DND-41 (cell line): Measurements from ENCODE around the gene CACTIN.

ENCODE experiments used
- ATAC-seq: fragments of 200-7000 bp; cut with Tn5 transposase; 3 replicates; pipeline ENCODE4 v1.9.1; 2021; ENCODE audit warnings: low read depth; ENCODE audit not compliant: insufficient read depth
- DNase-seq: peaks from one replicate; pipeline ENCODE4 v3.0.0-alpha.2; 2020
- H2AFZ ChIP-seq: 2 replicates; pipeline ENCODE4 v1.6.0; 2012; ENCODE audit warnings: low read depth, low read length
- H3K27ac ChIP-seq: 2 replicates; pipeline ENCODE4 v1.5.1; 2012; ENCODE audit warnings: low read length, inconsistent platforms
- H3K27me3 ChIP-seq: fragments of 200-600 bp; sonication (generic); 2 replicates; pipeline ENCODE4 v1.6.0; 2012; ENCODE audit warnings: low read length, mild to moderate bottlenecking, inconsistent platforms; ENCODE audit not compliant: insufficient read depth, poor library complexity
- H3K36me3 ChIP-seq: 2 replicates; pipeline ENCODE4 v1.5.1; 2012; ENCODE audit warnings: low read length, inconsistent platforms; ENCODE audit not compliant: insufficient read depth
- H3K4me1 ChIP-seq: 2 replicates; pipeline ENCODE4 v1.5.1; 2012; ENCODE audit warnings: mild to moderate bottlenecking, low read length; ENCODE audit not compliant: insufficient read depth
- H3K4me2 ChIP-seq: 2 replicates; pipeline ENCODE4 v1.6.0; 2012; ENCODE audit warnings: mild to moderate bottlenecking, moderate library complexity, low read length, inconsistent platforms; ENCODE audit not compliant: insufficient read depth
- H3K4me3 ChIP-seq, 2 experiments: fragments of 200-600 bp in 1 of 2; shearing (Covaris generic) in 1 of 2; 2 replicates each; pipeline ENCODE4 v1.5.1; 2012 to 2016; ENCODE audit warnings: inconsistent platforms in 2 of 2, low read length in 2 of 2, mild to moderate bottlenecking in 2 of 2, low read depth in 1 of 2, moderate library complexity in 1 of 2
- H3K79me2 ChIP-seq: 2 replicates; pipeline ENCODE4 v1.6.0; 2012; ENCODE audit warnings: low read length, inconsistent platforms; ENCODE audit not compliant: insufficient read depth
- H3K9ac ChIP-seq: 2 replicates; pipeline ENCODE4 v1.6.0; 2012; ENCODE audit warnings: low read depth, mild to moderate bottlenecking, inconsistent platforms, low read length, moderate library complexity
- H3K9me3 ChIP-seq: 2 replicates; pipeline ENCODE4 v1.5.1; 2012; ENCODE audit warnings: low read length, moderate library complexity, mild to moderate bottlenecking, inconsistent platforms; ENCODE audit not compliant: insufficient read depth, severe bottlenecking
- H4K20me1 ChIP-seq: 2 replicates; pipeline ENCODE4 v1.6.0; 2012; ENCODE audit warnings: low read length; ENCODE audit not compliant: insufficient read depth
- EZH2 ChIP-seq: IDR thresholded peaks from 3 replicates; pipeline ENCODE4 v1.6.1; 2012; ENCODE audit warnings: borderline replicate concordance, low read depth, mild to moderate bottlenecking, moderate library complexity, low read length, inconsistent platforms; ENCODE audit not compliant: severe bottlenecking
- TF ChIP-seq, protein P1 (sequence below): IDR thresholded peaks from 2 replicates; pipeline ENCODE4 v1.5.1; 2012; ENCODE audit warnings: borderline replicate concordance, low read length, moderate library complexity, mild to moderate bottlenecking; ENCODE audit not compliant: poor library complexity, severe bottlenecking; ENCODE audit errors: extremely low read depth

The CACTIN gene

DNA sequence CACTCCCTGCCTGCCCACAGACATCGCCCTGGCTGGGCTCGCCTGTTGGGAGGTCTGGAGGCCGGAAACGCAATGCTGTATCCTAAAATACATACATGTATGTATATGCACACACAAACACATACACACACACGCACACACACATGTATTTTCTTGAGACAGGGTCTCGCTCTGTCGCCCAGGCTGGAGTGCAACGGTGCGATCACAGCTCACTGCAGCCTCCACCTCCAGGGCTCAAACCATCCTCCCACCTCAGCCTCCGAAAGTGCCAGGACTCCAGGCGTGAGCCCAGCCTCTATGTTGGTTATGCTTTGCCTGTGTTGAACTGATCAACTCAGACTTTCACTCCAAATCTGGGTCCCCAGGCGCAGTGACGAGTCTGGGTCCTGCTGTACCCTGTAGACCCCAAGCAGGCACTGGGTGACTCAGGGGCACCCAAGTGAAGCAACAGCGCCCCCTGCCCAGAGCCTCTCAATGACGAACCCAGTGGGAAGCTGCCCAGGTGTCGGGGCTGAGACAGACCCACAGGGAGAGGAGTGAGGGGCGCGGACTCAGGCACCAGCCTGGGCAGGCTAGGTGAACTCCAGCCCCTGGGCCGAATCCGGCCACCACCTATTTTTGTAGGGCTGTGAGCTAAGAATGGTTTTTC is 27.4 kb upstream of the CACTIN start:
- TF ChIP-seq EZH2, result no peak
- TF ChIP-seq, protein P1, sequence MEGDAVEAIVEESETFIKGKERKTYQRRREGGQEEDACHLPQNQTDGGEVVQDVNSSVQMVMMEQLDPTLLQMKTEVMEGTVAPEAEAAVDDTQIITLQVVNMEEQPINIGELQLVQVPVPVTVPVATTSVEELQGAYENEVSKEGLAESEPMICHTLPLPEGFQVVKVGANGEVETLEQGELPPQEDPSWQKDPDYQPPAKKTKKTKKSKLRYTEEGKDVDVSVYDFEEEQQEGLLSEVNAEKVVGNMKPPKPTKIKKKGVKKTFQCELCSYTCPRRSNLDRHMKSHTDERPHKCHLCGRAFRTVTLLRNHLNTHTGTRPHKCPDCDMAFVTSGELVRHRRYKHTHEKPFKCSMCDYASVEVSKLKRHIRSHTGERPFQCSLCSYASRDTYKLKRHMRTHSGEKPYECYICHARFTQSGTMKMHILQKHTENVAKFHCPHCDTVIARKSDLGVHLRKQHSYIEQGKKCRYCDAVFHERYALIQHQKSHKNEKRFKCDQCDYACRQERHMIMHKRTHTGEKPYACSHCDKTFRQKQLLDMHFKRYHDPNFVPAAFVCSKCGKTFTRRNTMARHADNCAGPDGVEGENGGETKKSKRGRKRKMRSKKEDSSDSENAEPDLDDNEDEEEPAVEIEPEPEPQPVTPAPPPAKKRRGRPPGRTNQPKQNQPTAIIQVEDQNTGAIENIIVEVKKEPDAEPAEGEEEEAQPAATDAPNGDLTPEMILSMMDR, result peak; percentile 54

DNA sequence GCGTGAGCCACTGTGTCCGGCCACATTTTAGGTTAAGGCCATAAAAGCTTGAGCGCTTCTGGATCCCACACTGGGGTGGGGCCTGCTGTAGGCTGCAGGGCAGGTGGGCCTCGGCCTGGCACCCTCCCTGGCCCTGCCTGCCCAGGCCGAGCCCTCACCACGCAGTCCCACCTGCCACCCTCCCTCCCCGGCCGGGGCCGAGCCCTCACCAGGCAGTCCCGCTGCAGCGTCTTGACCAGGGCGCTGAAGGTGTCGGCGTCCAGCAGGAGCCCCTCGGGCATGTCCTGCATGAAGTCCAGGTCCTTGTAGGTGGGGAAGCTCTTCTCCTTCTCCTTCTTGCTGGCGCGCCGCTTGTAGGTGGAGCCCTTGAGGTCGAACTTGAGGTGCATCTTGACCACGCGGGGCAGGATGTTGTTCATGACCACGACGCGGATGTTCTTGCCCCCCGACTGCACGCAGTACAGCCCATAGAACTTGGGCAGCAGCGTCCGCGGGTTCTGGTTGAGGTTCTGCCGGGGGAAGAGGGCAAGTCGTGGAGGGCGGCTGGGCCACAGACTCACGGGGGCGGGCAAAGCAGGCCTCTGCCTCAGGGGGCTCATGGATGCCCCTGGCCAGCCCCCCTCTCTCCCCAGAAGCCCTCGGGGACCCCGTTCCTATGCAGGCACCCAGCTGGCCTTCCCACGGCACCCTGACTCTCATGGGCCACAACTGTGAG is 26.6 kb upstream of the CACTIN start:
- no peak overlapping the region for H2AFZ ChIP-seq
- H3K79me2 ChIP-seq, result no peaks in the 10 kb centered on the region
- TF ChIP-seq, protein P1, result no peak
- no peak for TF ChIP-seq EZH2
- H3K4me1 ChIP-seq, result no peaks in the 10 kb centered on the region
- peaks cover 65% of the 10 kb centered on the region for H3K36me3 ChIP-seq
- no peak for DNase-seq
- no peak overlapping the region for H3K4me3 ChIP-seq
- no peak for ATAC-seq
- no peaks in the 10 kb centered on the region for H3K9me3 ChIP-seq
- no peak overlapping the region for H3K4me2 ChIP-seq
- H4K20me1 ChIP-seq, result no peaks in the 10 kb centered on the region; the same call in none of the 2 replicates
- H3K27ac ChIP-seq, result no peak overlapping the region
- H3K27me3 ChIP-seq, result no peaks in the 10 kb centered on the region
- H3K9ac ChIP-seq, result no peak overlapping the region

More for the DNA sequence above, 27.4 kb upstream of the CACTIN start:
- Histone ChIP-seq H3K9ac (no peak overlapping the region), H4K20me1 (no peaks in the 10 kb centered on the region; the same call in none of the 2 replicates), H3K4me1 (no peaks in the 10 kb centered on the region), H3K36me3 (peaks cover 73% of the 10 kb centered on the region), H3K27ac (no peak overlapping the region), H3K27me3 (no peaks in the 10 kb centered on the region), H3K79me2 (no peaks in the 10 kb centered on the region), H2AFZ (no peak overlapping the region), H3K9me3 (no peaks in the 10 kb centered on the region), H3K4me2 (no peak overlapping the region), H3K4me3 (no peak overlapping the region)
- peak; percentile 64 for ATAC-seq
- DNase-seq, result peak; percentile 37

DNA sequence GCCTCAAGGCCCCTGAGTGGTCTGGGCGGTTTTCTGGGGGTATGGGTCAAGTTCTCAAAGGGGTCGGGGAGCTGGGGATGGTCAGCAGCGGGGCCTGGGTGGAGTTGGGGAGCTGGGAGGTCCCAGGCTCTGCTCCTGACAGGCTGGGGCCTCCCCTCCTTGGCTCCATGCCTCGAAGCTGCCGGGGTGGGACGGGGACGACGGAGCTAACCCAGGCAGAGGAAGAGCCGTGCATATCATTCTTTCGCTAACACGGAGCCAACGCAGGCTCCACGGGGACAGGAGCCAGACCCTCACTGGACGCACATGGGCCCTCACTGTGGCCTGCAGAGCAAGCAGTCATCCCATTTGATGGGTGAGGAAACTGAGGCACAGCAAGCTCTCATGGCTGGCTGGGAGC is 25.8 kb upstream of the CACTIN start:
- Histone ChIP-seq H3K27ac (no peak overlapping the region), H3K9ac (no peak overlapping the region)
- DNase-seq, result no peak

More for the DNA sequence above, 25.8 kb upstream of the CACTIN start:
- Histone ChIP-seq H3K4me3 (no peak overlapping the region), H3K4me1 (no peaks in the 10 kb centered on the region), H3K36me3 (peaks cover 58% of the 10 kb centered on the region), H2AFZ (no peak overlapping the region), H3K9me3 (no peaks in the 10 kb centered on the region), H4K20me1 (no peaks in the 10 kb centered on the region; the same call in none of the 2 replicates), H3K27me3 (no peaks in the 10 kb centered on the region), H3K79me2 (no peaks in the 10 kb centered on the region), H3K4me2 (no peak overlapping the region)
- ATAC-seq, result no peak
- TF ChIP-seq EZH2, result no peak
- TF ChIP-seq, protein P1, result no peak
